ENCODE measurements around the gene KCNAB2.
"Not testable (repeated sequence)": the region's sequence is repeated elsewhere in the genome, so short reads cannot be mapped to it uniquely, and the experiment has no call there.

The KCNAB2 gene

DNA sequence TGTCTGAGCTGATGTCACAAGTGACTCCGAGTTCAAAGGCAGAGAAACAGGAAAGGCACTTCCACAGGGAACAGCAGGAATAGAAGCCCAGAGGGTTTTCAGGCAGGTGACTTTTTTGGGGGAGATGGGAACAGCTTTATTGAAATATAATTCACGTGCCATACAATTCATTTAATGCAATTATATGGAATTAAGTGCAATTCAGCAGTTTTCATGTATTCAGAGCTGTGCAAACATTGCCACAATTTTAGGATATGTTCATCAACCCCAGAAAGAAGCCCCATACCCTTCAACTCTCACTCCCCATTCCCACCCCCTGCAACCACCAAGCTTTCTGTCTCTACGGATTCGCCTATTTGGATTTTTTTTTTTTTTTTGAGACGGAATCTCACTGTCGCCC lies 17.0 kb downstream of the KCNAB2 start:
- no peak for DNase-seq

- not testable (repeated sequence) for DNase-seq
Observed at GRCh38 chr1:6063532-6064053, 17.9 kb downstream of the KCNAB2 start.

DNA sequence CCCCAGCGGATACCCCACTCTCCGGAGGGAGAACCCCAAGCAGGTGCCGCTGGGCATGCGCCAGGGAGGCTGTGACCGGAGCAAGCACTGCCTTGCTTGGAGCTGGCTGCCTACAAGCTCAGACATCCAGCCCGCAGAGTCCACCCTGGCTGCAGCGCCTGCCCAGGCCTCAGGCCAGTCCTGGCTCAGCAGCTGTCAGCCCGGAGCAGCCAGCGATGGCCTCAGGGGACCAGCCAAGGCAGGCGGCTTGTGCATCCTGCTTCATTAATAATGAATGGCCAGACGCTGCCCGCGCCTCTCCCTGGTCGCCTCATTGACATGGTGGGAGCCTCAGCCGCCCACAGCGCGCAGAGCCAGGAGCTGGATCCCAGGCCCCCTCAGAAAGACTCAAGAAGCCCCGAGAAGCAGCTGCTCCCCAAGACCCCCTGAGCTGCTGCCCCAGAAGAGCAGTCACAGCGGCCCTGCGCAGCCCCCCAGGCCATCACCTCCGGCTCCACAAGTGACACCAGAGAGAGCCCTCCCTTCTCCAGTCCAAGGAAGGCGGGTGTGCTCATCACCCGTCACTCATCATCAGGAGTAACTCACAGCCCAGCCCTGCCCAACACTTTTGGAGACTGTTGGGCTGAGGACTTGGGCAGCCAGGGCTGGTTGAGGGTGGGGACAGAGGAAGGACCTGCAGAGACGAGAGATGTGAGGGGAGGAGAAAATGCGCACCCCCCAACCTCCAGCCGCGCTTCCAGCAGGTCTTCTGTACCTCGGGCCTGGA lies 19.6 kb downstream of the KCNAB2 start:
- DNase-seq, result no peak

- DNase-seq, result no peak
Observed at GRCh38 chr1:6066680-6067079, 21.0 kb downstream of the KCNAB2 start.

DNA sequence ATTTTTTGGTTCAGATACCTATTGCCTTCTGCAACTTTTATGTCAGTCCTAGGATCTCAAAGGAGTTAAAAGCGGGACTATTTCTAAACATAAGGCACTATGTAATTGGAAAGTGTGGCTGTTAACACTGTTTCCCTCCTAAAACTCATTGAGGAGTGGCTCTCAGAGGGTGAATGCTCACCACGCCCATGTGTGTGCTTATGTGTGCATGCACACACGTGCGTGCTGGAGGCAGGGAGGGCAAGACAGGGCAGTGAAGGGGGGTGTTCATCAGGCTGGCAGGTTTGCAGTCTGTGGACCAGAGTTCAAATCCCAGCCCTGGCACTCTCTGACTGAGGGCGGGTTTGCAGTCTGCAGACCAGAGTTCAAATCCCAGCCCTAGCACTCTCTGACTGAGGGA lies 22.4 kb downstream of the KCNAB2 start:
- DNase-seq, result no peak

DNA sequence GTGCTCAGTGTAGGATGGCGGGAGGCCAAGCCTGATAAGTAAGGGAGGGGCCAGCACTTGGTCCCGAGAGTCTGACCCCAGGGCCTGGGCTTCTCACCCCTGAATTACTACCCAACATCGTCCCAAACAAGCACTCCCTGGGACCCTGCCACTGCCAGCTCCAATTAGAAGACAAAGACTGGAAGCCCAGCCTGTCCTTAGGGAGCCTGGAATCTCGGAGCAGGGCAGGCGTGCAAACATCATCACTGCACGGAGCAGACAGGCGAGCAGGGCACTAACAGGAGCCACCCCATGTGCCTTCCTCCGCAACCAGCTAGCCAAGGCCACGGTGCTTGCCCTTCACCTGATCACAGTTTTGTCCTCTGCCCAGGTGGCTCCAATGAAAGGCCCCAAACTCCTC lies 23.2 kb downstream of the KCNAB2 start:
- no peak for DNase-seq

- DNase-seq, result no peak
Observed at GRCh38 chr1:6069573-6069972, 23.9 kb downstream of the KCNAB2 start.

DNA sequence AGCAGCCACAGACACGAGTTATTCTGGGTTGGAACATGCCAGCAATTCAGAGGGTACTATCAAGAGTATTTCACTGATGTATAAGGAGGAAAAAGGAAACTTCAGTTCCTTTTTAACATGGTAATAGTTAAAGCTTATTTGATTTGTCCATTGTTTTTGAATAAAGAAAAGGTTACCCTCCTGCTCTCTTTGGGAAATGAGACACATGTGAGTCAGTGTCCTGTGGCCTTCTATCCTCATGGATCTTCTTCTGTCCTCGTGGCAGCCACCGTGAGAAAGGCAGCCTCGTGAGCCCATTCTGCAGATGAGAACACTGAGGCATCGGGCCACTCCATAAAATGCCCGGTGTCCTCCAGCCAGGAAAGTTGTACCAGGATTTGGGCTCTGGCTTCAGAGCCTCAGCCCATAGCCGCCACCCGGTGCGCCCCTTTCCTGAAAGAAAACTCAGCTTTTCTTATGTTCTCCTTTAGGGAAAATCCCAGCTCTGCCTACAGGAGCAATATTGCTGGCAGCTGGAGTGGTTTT lies 24.8 kb downstream of the KCNAB2 start:
- DNase-seq, result no peak

GRCh38 chr1:6071219-6071618 lies 25.5 kb downstream of the KCNAB2 start:
- DNase-seq, result no peak

GRCh38 chr1:6072774-6073479 lies 27.2 kb downstream of the KCNAB2 start:
- DNase-seq, result no peak

DNA sequence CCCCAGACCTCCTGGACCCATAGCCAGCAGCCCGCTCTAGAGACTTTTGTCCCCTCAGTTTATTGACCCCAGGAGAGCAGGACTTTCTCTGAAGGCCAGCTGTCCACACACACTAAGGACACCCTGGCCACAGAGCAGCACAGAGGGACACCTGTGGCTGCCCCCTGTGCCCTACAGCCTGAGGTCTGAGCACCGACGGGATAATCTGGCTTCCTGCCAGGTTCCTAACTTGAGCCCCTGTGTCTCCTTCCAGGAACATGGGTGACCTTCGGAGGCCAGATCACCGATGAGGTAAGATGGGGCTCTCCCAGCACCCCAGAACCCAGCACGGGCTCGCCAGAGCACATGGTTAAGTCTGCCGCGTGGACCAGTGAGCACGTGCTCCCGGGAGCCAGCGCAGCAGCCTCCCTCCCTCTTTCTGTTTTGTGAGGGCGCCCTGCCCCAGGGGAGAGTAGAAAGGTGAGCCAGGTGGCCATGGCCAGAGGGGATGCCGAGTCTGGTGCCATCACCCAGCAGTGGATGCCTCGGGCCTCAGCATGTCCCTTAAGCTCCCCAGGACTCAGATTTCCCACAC lies 27.9 kb downstream of the KCNAB2 start:
- no peak for DNase-seq

- no peak for DNase-seq
Observed at GRCh38 chr1:6074192-6074901, 28.7 kb downstream of the KCNAB2 start.

GRCh38 chr1:6075748-6076147 lies 30.1 kb downstream of the KCNAB2 start:
- no peak for DNase-seq

DNA sequence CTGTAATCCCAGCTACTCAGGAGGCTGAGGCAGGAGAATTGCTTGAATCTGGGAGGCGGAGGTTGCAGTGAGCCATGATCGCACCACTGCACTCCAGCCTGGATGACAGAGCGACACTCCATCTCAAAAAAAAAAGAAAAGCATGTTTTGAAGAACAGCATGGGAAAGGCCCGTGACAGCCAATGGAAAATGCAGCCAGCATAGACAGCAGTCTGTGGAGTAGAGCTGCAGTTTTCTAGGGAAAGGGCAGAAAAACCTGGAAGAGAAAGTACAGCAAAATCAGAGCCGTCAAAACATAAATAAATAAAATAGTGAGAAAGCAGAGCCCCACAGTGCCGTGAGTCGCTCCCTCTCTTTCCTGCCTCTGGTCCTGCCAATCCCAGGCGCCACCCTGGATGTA lies 31.4 kb downstream of the KCNAB2 start:
- DNase-seq, result not testable (repeated sequence)

GRCh38 chr1:6077506-6077905 lies 31.8 kb downstream of the KCNAB2 start:
- DNase-seq, result no peak

DNA sequence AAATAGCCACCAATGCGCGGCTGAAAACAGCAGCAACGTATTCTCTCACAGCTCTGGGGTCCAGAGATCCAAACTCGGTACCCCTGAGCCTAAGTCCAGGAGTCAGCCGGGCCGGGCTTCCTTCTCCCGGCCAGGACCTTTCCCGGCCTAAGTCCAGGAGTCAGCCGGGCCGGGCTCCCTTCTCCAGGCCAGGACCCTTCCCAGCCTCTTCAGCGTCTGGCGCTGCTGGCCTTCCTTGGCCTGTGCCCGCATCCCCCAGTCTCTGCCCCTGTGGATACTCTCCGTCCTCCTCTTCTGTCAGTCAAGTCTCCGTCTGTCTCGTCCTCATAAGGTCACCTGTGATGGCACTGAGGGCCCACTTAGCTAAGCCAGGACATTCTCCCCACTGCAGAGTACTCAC lies 32.2 kb downstream of the KCNAB2 start:
- DNase-seq, result no peak

DNA sequence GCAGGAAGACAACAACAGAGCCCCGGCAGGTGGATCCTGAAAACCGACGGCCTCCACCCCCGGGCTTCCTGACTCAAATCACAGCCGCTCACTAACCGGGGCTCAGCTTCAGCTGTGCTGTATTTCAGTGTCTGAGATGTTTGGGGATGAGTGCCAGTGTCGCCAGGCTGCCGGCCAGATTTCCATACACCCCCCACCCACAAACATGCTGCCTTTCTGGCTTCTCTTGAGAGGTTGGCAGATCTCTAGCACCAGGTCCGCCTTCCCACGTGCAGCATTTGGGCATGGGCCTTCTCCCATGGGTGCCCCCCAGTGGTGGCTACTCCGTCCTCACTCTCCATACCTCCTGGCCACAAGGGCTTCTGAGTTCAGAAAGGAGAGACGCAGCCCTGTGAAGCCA lies 34.8 kb downstream of the KCNAB2 start:
- DNase-seq, result no peak

GRCh38 chr1:6081901-6082300 lies 36.2 kb downstream of the KCNAB2 start:
- no peak for DNase-seq

GRCh38 chr1:6082430-6082971 lies 36.8 kb downstream of the KCNAB2 start:
- DNase-seq, result no peak

- no peak for DNase-seq
Observed at GRCh38 chr1:6083385-6083784, 37.7 kb downstream of the KCNAB2 start.

DNA sequence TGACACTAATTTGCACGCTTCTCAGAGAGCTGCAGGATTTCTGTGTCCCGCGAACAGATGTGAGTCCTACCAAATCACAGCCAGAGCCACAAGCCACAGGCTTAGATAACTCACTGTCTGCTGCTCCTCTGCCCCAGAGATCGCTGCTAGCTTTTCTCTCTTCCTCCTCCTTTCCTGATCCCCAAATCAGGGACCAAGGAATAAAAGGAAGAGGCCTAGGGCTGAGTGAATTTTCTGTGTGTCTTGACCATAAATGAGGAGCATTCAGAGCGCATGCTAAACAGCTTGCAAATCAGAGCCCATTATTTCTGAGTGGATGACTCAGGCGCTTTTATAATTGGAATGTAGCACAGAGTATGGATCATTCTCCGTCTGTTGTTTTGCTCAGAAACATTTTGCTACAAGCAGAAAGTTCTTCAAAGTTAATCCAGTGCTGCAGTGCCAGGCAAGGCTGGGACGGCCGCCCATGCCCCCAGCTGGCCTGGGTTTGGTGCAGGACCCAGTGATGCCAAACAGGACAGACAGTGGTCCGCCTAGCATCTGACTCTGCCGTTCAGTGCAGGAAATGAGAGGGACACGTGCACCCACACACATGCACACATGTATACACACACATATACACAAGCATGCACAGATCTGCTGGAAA lies 38.2 kb downstream of the KCNAB2 start:
- DNase-seq, result no peak

- DNase-seq, result no peak
Observed at GRCh38 chr1:6084781-6085495, 39.2 kb downstream of the KCNAB2 start.

All from GF-D8 (cell line).